Transverse colon (tissue), 4 donors: ENCODE measurements around the gene ARX. TPM values are rescaled to one million over a fixed set of nuclear protein-coding genes. Genes with fewer than 3 reads are reported as not detected.

ENCODE experiments used
- DNase-seq: peaks from one replicate; pipeline ENCODE4 v3.0.0-alpha.2; 2019
- H3K27ac ChIP-seq, 4 donors: fragments of 200-600 bp; sonication (generic); 2 replicates each; pipeline ENCODE4 v1.5.1; 2016 to 2018; ENCODE audit warnings: inconsistent platforms in 4 of 4
- H3K27me3 ChIP-seq: fragments of 200-600 bp; sonication (generic); 2 replicates; pipeline ENCODE4 v1.5.1; 2017; ENCODE audit warnings: inconsistent platforms
- H3K36me3 ChIP-seq, 4 donors: fragments of 200-600 bp; sonication (generic); 2 replicates each; pipeline ENCODE4 v1.5.1; 2017 to 2019; ENCODE audit warnings: inconsistent platforms in 4 of 4
- H3K4me1 ChIP-seq, 4 donors: fragments of 200-600 bp; sonication (generic); 2 replicates each; pipeline ENCODE4 v1.5.1; 2017 to 2020; ENCODE audit warnings: inconsistent platforms in 4 of 4
- H3K4me3 ChIP-seq, 4 donors: fragments of 200-600 bp; sonication (generic); 1 replicate in 1 of 4; 2 replicates in 3 of 4; pipeline versions ENCODE4 v1.5.1 to v1.6.1; 2017 to 2019; ENCODE audit warnings: inconsistent platforms in 4 of 4
- H3K9me3 ChIP-seq, 2 donors: fragments of 200-600 bp; sonication (generic); 2 replicates each; pipeline ENCODE4 v1.5.1; 2017 to 2019; ENCODE audit warnings: inconsistent platforms in 2 of 2
- EP300 ChIP-seq: sonication (generic); formaldehyde crosslinking; IDR thresholded peaks from one replicate; pipeline ENCODE4 v1.6.1; 2017; ENCODE audit warnings: antibody characterized with exemption, low read depth
- POLR2A ChIP-seq: fragments of 450-650 bp; IDR thresholded peaks from one replicate; pipeline ENCODE4 v1.6.1; 2016; ENCODE audit warnings: antibody characterized with exemption, mild to moderate bottlenecking, moderate library complexity
- POLR2AphosphoS5 ChIP-seq, 3 donors: sonication (generic); formaldehyde crosslinking; IDR thresholded peaks; one replicate each; pipeline ENCODE4 v1.6.1; 2016; ENCODE audit warnings: antibody characterized with exemption in 3 of 3
- WGBS, 2 donors: methylation state at CpG; one replicate each; pipeline ENCODE4 v1.1.5; 2018; ENCODE audit warnings: low coverage in 1 of 2; 5-methylcytosine and 5-hydroxymethylcytosine counted together
- in situ Hi-C, 4 donors: fragments of 200-750 bp; cut with MboI; loops; one replicate each; pipeline versions ENCODE4 v1.15.0 to v1.15.1; 2017; ENCODE audit warnings: low sequenced_read_pairs in 3 of 4, low pct_ligation_motif_present in 1 of 4, low pct_unique_long_range_greater_than_20kb in 1 of 4
- intact Hi-C: fragments of 100-400 bp; cut with DNase I; formaldehyde crosslinking; loops from one replicate; pipeline ENCODE4 v1.15.1; 2023; ENCODE audit warnings: low total_unique reads
- total RNA-seq, 4 donors: library from RNA; depleted of rRNA; stranded (reverse); fragments of >200 nt; gene quantifications; one replicate each; pipeline ENCODE4 v1.1.0, GENCODE V29; 2016
- TF ChIP-seq, protein P1 (sequence below), 5 experiments: fragments of 200-600 bp in 3 of 5; fragments of 450-650 bp in 2 of 5; sonication (generic) in 3 of 5; IDR thresholded peaks; 1 replicate in 2 of 5; 2 replicates in 3 of 5; pipeline ENCODE4 v1.5.1; 2016 to 2017; ENCODE audit warnings: antibody characterized with exemption in 5 of 5, inconsistent platforms in 3 of 5, mild to moderate bottlenecking in 2 of 5, moderate library complexity in 1 of 5

Gene ARX
- total RNA-seq, 4 donors from 2014 or later = not detected

DNA sequence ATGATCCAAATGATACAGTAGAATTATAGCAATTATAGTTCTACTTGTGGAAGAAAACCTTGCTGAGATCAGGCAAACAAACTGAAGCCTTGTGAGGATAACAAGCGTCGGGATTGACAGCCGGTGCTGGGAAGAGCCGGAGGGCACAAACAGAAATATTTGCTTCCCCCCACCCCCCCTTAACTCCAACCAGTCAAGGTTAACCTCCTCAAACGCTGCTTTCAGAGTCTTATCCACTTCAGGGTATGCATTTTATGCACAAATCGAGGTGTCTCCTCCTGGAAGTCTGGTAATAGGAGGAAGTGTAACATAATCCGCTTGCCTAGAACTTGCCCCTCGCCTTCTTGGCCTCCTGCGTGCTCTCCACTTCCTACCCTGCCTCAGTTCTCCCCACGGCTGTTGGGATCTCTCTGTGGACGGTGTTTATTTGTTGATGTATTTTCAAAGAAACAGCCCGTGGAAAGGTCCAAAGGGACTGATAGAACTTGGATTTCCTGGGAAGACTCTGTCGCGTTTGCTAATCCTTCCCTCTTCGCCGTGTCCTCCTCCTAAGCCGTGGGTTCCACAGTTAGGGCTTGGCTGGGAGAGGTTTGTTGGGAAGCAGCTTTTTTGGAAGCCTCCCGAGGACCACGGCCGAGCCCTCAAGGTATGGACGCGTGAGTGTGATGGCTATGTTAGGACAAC, 4.1 kb upstream of the ARX start:
- TF ChIP-seq POLR2AphosphoS5 (IDR thresholded peaks at IDR 0.05) (no peak), POLR2A (no peak), EP300 (no peak)
- TF ChIP-seq, protein P1, sequence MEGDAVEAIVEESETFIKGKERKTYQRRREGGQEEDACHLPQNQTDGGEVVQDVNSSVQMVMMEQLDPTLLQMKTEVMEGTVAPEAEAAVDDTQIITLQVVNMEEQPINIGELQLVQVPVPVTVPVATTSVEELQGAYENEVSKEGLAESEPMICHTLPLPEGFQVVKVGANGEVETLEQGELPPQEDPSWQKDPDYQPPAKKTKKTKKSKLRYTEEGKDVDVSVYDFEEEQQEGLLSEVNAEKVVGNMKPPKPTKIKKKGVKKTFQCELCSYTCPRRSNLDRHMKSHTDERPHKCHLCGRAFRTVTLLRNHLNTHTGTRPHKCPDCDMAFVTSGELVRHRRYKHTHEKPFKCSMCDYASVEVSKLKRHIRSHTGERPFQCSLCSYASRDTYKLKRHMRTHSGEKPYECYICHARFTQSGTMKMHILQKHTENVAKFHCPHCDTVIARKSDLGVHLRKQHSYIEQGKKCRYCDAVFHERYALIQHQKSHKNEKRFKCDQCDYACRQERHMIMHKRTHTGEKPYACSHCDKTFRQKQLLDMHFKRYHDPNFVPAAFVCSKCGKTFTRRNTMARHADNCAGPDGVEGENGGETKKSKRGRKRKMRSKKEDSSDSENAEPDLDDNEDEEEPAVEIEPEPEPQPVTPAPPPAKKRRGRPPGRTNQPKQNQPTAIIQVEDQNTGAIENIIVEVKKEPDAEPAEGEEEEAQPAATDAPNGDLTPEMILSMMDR (IDR thresholded peaks at IDR 0.05) = no peak
- Histone ChIP-seq H3K36me3 (no peaks in the 10 kb centered on the region), H3K4me1 (peaks cover 3 to 25% (median 8%) of the 10 kb centered on the region in 4 donors), H3K4me3 (no peak overlapping the region), H3K27me3 (peaks cover 93% of the 10 kb centered on the region), H3K9me3 (no peaks in the 10 kb centered on the region), H3K27ac (no peak overlapping the region)
- 8 to 27% methylated on average over 6 to 22 of the region's 22 CpGs for WGBS, 2 donors
- intact Hi-C loops = no loop called here
- in situ Hi-C loops = no loop called here
- no peak for DNase-seq

DNA sequence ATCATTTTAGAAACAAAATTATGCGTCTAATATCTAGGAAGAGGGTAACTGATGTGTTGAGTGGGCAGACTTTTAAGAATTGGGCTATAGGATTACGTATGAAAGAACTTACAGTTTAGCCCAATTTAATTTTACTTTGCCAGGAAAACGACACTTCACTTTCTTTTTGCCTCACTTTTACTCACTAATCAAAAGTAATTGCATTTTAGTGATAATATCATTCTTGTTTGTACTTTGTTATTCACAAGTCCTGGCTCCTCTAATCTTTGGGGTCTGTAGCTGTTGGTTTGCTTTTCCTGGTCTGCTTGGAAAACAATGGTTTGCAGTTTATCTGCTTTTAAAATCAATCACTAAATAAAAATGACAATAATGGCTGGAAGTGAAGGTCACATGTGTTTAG, 2.9 kb upstream of the ARX start:
- in situ Hi-C loops = no loop called here
- WGBS, 2 donors = 19 to 24% methylated on average over 3 of the region's 3 CpGs
- TF ChIP-seq POLR2AphosphoS5 (IDR thresholded peaks at IDR 0.05) (no peak), POLR2A (no peak), EP300 (no peak)
- TF ChIP-seq, protein P1 (IDR thresholded peaks at IDR 0.05) = no peak
- Histone ChIP-seq H3K4me1 (peaks cover 3 to 25% (median 8%) of the 10 kb centered on the region in 4 donors), H3K4me3 (no peak overlapping the region), H3K27ac (no peak overlapping the region), H3K9me3 (no peaks in the 10 kb centered on the region), H3K36me3 (no peaks in the 10 kb centered on the region), H3K27me3 (peaks cover 100% of the 10 kb centered on the region)
- intact Hi-C loops = no loop called here
- no peak for DNase-seq

DNA sequence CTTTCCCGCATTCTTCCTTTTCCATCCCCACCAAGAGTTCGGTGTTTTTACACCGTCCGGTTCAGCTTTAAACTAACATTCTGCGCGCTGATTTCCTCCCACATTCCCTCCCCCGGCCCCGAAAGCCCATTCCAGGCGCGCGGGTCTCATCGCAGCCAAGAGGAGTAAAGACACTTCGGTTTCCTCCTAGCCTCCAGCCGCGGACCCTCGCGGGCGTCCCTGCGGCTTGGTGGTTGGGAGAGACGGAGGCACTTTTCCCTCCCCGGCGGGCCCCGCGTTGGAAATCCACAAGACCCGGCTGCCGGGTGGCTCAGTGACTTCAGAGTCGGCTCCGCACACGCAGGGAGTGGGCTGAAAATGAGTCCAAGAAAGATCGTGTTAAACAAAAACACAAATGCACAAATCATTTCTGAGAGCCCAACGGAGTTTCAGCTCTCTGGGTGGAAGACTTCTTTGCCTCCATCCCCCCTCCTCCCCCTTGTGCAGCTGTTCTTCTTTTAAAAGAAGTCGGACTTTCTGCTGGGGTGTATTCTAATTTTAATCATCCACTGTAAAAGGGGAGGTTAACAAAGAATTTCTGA, 2.0 kb upstream of the ARX start:
- H3K4me3 ChIP-seq = no peak overlapping the region
- peaks cover 97% of the 10 kb centered on the region for H3K27me3 ChIP-seq
- WGBS, 2 donors = 50% methylated on average over 32 of the region's 32 CpGs; no CpG with 5 or more reads in 1 of the 2 donors
- H3K36me3 ChIP-seq = no peaks in the 10 kb centered on the region
- TF ChIP-seq, protein P1 (IDR thresholded peaks at IDR 0.05) = no peak
- TF ChIP-seq POLR2AphosphoS5 (IDR thresholded peaks at IDR 0.05) (no peak), EP300 (no peak), POLR2A (no peak)
- in situ Hi-C loops = no loop called here
- H3K4me1 ChIP-seq = peaks cover 3 to 28% (median 9%) of the 10 kb centered on the region in 4 donors
- DNase-seq = no peak
- no peak overlapping the region for H3K27ac ChIP-seq
- H3K9me3 ChIP-seq = no peaks in the 10 kb centered on the region
- intact Hi-C loops = no loop called here

DNA sequence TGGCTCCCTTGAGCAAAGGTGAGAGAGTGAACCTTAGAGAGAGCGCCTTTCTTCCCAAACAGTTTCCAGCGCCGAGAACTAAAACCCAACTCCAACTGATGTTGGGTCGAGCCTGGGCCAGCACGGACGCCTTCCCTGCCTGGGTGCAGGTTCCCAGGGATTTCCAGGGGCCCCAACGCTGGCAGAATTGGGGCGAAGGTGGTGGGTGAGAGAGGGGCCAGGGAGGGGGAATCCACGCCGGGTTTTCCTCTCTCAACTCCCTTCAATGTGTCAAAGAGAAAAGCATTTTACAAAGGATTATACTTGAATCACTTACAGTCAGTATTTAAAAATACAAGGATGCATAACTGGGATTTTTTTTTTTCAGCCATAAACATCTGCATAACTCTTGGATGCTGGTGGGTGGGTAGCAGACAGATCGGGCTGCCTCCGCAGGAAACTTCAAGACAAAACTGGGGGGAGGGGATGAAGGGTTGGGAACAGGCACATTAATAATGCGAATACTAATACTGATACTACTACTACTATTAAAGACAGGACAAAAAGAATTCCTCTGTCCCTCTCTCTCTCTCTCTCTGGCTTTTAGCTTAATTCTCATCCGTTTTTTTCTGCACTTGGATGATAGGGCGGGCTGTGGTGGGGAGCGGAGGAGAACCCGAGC, 1.3 kb upstream of the ARX start:
- H3K27ac ChIP-seq = no peak overlapping the region
- H3K9me3 ChIP-seq = no peaks in the 10 kb centered on the region
- peaks cover 3 to 35% (median 11%) of the 10 kb centered on the region in 4 donors for H3K4me1 ChIP-seq
- in situ Hi-C loops = no loop called here
- WGBS, 2 donors = 48% methylated on average over 17 of the region's 17 CpGs; no CpG with 5 or more reads in 1 of the 2 donors
- TF ChIP-seq EP300 (no peak), POLR2AphosphoS5 (IDR thresholded peaks at IDR 0.05) (no peak), POLR2A (no peak)
- TF ChIP-seq, protein P1 (IDR thresholded peaks at IDR 0.05) = no peak
- peaks cover 97% of the 10 kb centered on the region for H3K27me3 ChIP-seq
- no peaks in the 10 kb centered on the region for H3K36me3 ChIP-seq
- no peak for DNase-seq
- no peak overlapping the region for H3K4me3 ChIP-seq
- intact Hi-C loops = no loop called here
